ENCODE results near the gene KREMEN1. TPM values are rescaled to one million over a fixed set of nuclear protein-coding genes. Genes with fewer than 3 reads are reported as not detected.

Gene KREMEN1
- total and polyA plus RNA-seq, 9 of the 15 experiments (the other 6 are each of a cell fraction or from before 2014, with no cell fraction given): 0.69 to 11.5 (median 4.3) TPM

DNA sequence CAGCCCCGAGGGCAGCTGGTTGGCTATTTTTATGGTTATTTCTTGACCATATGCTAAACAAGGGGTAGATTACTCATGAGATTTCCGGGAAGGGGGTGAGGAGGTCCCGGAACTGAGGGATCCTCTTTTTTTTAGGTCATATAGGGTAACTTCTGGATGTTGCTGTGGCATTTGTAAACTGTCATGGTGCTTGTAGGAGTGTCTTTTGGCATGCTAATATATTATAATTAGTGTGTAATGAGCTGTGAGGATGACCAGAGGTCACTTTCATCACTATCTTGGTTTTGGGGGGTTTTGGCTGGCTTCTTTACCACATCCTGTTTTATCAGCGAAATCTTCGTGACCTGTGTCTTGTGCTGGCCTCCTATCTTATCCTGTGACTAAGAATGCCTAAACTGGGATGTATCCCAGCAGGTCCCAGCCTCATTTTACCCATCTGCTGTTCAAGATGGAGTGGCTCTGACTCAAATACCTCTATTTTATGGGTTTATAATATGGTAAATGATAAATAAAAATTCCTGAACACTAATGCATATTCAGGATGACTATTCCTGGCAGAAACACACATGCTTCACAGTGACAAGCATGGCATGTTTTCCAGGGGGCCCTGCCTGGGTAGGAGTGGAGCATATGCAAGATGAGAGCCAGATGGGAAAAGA, 11.2 kb downstream of the KREMEN1 start (continued):
- TF ChIP-seq POLR2H (tag; IDR thresholded peaks at IDR 0.05; ENCODE audit: low read depth): no peak
- TF ChIP-seq JUND (IDR thresholded peaks at IDR 0.05; ENCODE audit: borderline replicate concordance, low read depth, low read length): 0 out of 2 replicates have a peak, but pooled peaks have one; percentile 10
- no peak; the same call in 2 of the 3 replicates for TF ChIP-seq JUND (tag; IDR thresholded peaks at IDR 0.05; ENCODE audit: borderline replicate concordance, low read depth, low read length)
- no peak for TF ChIP-seq ZNF75A (CRISPR knock-in tag; IDR thresholded peaks at IDR 0.05)
- no peak for TF ChIP-seq NR2C2 (CRISPR knock-in tag; IDR thresholded peaks at IDR 0.05)
- peak; percentile 80 for TF ChIP-seq NR2C2 (tag; IDR thresholded peaks at IDR 0.05)
- TF ChIP-seq, protein P1, sequence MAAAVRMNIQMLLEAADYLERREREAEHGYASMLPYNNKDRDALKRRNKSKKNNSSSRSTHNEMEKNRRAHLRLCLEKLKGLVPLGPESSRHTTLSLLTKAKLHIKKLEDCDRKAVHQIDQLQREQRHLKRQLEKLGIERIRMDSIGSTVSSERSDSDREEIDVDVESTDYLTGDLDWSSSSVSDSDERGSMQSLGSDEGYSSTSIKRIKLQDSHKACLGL (CRISPR knock-in tag; IDR thresholded peaks at IDR 0.05; ENCODE audit: borderline replicate concordance, poor library complexity, severe bottlenecking): no peak
- no peak for TF ChIP-seq TRIM28 (IDR thresholded peaks at IDR 0.05)
- TF ChIP-seq ZNF551 (CRISPR knock-in tag; IDR thresholded peaks at IDR 0.05): no peak
- TF ChIP-seq, protein P2, sequence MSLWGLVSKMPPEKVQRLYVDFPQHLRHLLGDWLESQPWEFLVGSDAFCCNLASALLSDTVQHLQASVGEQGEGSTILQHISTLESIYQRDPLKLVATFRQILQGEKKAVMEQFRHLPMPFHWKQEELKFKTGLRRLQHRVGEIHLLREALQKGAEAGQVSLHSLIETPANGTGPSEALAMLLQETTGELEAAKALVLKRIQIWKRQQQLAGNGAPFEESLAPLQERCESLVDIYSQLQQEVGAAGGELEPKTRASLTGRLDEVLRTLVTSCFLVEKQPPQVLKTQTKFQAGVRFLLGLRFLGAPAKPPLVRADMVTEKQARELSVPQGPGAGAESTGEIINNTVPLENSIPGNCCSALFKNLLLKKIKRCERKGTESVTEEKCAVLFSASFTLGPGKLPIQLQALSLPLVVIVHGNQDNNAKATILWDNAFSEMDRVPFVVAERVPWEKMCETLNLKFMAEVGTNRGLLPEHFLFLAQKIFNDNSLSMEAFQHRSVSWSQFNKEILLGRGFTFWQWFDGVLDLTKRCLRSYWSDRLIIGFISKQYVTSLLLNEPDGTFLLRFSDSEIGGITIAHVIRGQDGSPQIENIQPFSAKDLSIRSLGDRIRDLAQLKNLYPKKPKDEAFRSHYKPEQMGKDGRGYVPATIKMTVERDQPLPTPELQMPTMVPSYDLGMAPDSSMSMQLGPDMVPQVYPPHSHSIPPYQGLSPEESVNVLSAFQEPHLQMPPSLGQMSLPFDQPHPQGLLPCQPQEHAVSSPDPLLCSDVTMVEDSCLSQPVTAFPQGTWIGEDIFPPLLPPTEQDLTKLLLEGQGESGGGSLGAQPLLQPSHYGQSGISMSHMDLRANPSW (CRISPR knock-in tag; IDR thresholded peaks at IDR 0.05): no peak
- peak; percentile 49 to 52; a peak in 2 of 4 replicates for TF ChIP-seq ETV6 (IDR thresholded peaks at IDR 0.05; ENCODE audit: borderline replicate concordance in 1 of 2, low read depth in 2 of 2, low read length in 1 of 2)
- no peak for TF ChIP-seq ETV6 (CRISPR knock-in tag; IDR thresholded peaks at IDR 0.05; ENCODE audit: borderline replicate concordance)
- peak; percentile 39; the same call in 1 of the 2 replicates for TF ChIP-seq CTBP1 (IDR thresholded peaks at IDR 0.05; ENCODE audit: borderline replicate concordance)
- TF ChIP-seq RBM17 (IDR thresholded peaks at IDR 0.05; ENCODE audit: borderline replicate concordance, low read depth, low read length): no peak
- peak; percentile 49 for TF ChIP-seq ELF1 (tag; IDR thresholded peaks at IDR 0.05)
- TF ChIP-seq, protein P3, sequence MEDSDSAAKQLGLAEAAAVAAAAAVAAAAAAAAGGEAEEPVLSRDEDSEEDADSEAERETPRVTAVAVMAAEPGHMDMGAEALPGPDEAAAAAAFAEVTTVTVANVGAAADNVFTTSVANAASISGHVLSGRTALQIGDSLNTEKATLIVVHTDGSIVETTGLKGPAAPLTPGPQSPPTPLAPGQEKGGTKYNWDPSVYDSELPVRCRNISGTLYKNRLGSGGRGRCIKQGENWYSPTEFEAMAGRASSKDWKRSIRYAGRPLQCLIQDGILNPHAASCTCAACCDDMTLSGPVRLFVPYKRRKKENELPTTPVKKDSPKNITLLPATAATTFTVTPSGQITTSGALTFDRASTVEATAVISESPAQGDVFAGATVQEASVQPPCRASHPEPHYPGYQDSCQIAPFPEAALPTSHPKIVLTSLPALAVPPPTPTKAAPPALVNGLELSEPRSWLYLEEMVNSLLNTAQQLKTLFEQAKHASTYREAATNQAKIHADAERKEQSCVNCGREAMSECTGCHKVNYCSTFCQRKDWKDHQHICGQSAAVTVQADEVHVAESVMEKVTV (CRISPR knock-in tag; IDR thresholded peaks at IDR 0.05): no peak
- TF ChIP-seq ELF4 (CRISPR knock-in tag; IDR thresholded peaks at IDR 0.05): no peak
- no peak for TF ChIP-seq U2AF1 (optimal IDR thresholded peaks at IDR 0.05; ENCODE audit: low read depth, low read length)
- TF ChIP-seq NELFE (IDR thresholded peaks at IDR 0.05; ENCODE audit: insufficient read depth, insufficient read length): no peak
- peak; percentile 54; the same call in 1 of the 2 replicates for TF ChIP-seq TEAD4 (IDR thresholded peaks at IDR 0.05; ENCODE audit: low read length)
- no peak for TF ChIP-seq TEAD4 (CRISPR knock-in tag; IDR thresholded peaks at IDR 0.05; ENCODE audit: borderline replicate concordance)
- no peak for TF ChIP-seq ARHGAP35 (IDR thresholded peaks at IDR 0.05; ENCODE audit: partially characterized antibody)
- no peak for TF ChIP-seq ZBTB7A (IDR thresholded peaks at IDR 0.05; ENCODE audit: borderline replicate concordance, control insufficient read depth, low read depth, low read length)
- no peak for TF ChIP-seq ZNF324 (CRISPR knock-in tag; IDR thresholded peaks at IDR 0.05)
- TF ChIP-seq ZNF584 (CRISPR knock-in tag; IDR thresholded peaks at IDR 0.05; ENCODE audit: low read depth): peak; percentile 26; the same call in 1 of the 2 replicates
- TF ChIP-seq SOX6 (IDR thresholded peaks at IDR 0.05): peak; percentile 9; the same call in 1 of the 2 replicates
